ENCODE measurements around the gene CNTNAP5. TPM values are rescaled to one million over a fixed set of nuclear protein-coding genes. Genes with fewer than 3 reads are reported as not detected.

Gene CNTNAP5
- total RNA-seq, 2 experiments from 2014 or later, result not detected

DNA sequence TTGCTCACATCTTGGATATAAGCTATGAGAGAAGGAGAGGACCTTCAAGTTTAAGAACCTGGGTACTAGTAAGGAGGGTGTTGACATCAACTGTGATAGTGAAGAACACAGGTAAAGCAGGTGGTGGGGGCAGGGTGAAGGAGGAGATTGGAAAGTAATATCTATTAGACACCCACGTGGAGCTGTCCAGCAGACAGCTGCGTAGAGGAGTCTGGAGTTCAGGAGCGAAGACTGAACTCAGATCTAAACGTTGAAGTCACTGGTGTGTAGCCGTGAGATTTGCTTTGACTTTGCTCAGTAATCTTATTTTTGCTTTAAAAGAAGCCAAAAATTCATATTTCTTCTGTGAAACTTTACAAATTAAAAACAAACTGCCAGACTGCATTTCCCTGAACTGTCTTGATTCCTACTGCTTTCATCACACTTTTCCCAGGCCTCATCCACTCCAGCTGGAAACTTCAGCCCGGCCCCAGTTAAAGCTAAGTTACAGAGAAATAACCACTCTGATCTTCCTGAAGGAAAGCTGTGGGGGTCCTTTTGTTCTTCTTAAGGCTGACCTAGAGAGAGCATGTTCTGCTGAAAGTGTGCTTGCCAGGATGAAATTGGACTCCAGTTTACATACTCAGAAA, 533.3 kb downstream of the CNTNAP5 start:
- ATAC-seq (no peak), DNase-seq (no peak)
- no peaks in the 10 kb centered on the region for H3K4me1 Mint-ChIP-seq (ENCODE audit: low read depth)
- no peaks in the 10 kb centered on the region for H3K9me3 Mint-ChIP-seq
- TF ChIP-seq CTCF (IDR thresholded peaks at IDR 0.05), result no peak
- intact Hi-C loops (cut with micrococcal nuclease), result no loop called here
- no peaks in the 10 kb centered on the region for H3K27me3 Mint-ChIP-seq
- no peak overlapping the region for H3K27ac Mint-ChIP-seq
- ChIA-PET POLR2A (no interaction called here), CTCF (no interaction called here)
- H3K4me3 Mint-ChIP-seq, result no peak overlapping the region
- no peaks in the 10 kb centered on the region for H3K36me3 Mint-ChIP-seq (ENCODE audit: low read depth)

GRCh38 chr2:124559236-124559635, 534.1 kb downstream of the CNTNAP5 start:
- Mint-ChIP-seq H3K9me3 (peaks cover 3% of the 10 kb centered on the region), H3K27me3 (no peaks in the 10 kb centered on the region), H3K36me3 (ENCODE audit: low read depth) (no peaks in the 10 kb centered on the region), H3K4me1 (ENCODE audit: low read depth) (no peaks in the 10 kb centered on the region), H3K4me3 (no peak overlapping the region), H3K27ac (no peak overlapping the region)
- CTCF ChIA-PET, result no interaction called here
- DNase-seq (no peak), ATAC-seq (no peak)
- intact Hi-C loops (cut with micrococcal nuclease), result no loop called here
- POLR2A ChIA-PET, result no interaction called here
- no peak for TF ChIP-seq CTCF (IDR thresholded peaks at IDR 0.05)

DNA sequence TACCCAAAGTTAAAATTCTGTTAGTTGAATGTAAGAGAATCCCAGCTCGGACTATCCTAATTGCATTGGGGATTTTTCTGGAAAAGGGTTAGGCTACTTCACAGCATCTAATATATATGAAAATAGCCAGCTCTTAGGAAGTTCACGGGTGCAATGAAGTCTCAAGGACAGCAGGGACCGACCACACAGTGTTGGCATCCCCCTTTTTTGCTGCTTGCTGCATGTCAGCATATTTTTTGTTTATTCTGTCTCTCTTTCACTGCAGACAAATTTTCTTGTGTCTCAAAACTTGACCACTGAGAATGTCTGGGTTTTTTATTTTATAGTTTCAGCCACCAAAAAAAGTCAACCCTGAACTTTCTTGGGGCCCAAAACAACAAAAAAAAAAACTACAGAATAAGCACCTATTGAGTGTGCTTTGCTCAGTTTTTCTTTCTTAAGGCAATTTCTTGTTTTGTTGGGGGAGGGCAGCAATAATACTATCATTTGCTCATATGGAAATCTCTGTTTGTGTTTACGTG, 535.6 kb downstream of the CNTNAP5 start:
- intact Hi-C loops (cut with micrococcal nuclease), result no loop called here
- ATAC-seq, result no peak

DNA sequence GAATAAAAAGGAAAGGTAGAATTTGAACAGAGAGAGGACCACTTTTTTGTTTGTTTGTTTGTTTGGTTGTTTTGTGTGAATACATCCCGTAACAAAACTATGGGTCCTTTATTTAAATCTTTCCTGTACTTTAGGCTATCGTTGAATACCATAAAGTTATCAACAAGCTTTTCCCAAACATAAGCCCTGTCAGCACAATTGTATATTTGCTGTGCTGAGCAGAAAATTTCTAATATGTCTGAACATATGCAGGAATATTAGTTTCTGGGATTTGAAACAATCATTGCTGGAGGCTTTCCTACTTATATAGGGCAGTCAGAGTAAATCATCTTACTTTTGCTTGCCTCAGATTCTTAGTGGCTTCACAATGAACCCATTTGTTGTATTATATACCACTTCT, 536.4 kb downstream of the CNTNAP5 start:
- Mint-ChIP-seq H3K27me3 (no peaks in the 10 kb centered on the region), H3K27ac (no peak overlapping the region), H3K9me3 (peaks cover 3% of the 10 kb centered on the region), H3K4me3 (no peak overlapping the region), H3K4me1 (ENCODE audit: low read depth) (no peaks in the 10 kb centered on the region), H3K36me3 (ENCODE audit: low read depth) (no peaks in the 10 kb centered on the region)
- ChIA-PET CTCF (no interaction called here), POLR2A (no interaction called here)
- no peak for TF ChIP-seq CTCF (IDR thresholded peaks at IDR 0.05)
- intact Hi-C loops (cut with micrococcal nuclease), result no loop called here
- DNase-seq (no peak), ATAC-seq (no peak)

More for the DNA sequence above, 535.6 kb downstream of the CNTNAP5 start:
- Mint-ChIP-seq H3K27ac (no peak overlapping the region), H3K36me3 (ENCODE audit: low read depth) (no peaks in the 10 kb centered on the region), H3K27me3 (no peaks in the 10 kb centered on the region), H3K9me3 (peaks cover 3% of the 10 kb centered on the region), H3K4me3 (no peak overlapping the region), H3K4me1 (ENCODE audit: low read depth) (no peaks in the 10 kb centered on the region)
- no peak for TF ChIP-seq CTCF (IDR thresholded peaks at IDR 0.05)
- DNase-seq, result no peak
- ChIA-PET POLR2A (no interaction called here), CTCF (no interaction called here)

- intact Hi-C loops (cut with micrococcal nuclease), result no loop called here
- Mint-ChIP-seq H3K36me3 (ENCODE audit: low read depth) (no peaks in the 10 kb centered on the region), H3K9me3 (peaks cover 3% of the 10 kb centered on the region), H3K27me3 (no peaks in the 10 kb centered on the region), H3K27ac (no peak overlapping the region), H3K4me1 (ENCODE audit: low read depth) (no peaks in the 10 kb centered on the region), H3K4me3 (no peak overlapping the region)
- DNase-seq, result no peak
- ChIA-PET POLR2A (no interaction called here), CTCF (no interaction called here)
- no peak for ATAC-seq
- no peak for TF ChIP-seq CTCF (IDR thresholded peaks at IDR 0.05)
Measured at GRCh38 chr2:124563426-124563825, 538.3 kb downstream of the CNTNAP5 start.

All from activated CD8-positive, alpha-beta T cell treated with anti-CD3 and anti-CD28 coated beads for 36 hours (primary cell).